Neural progenitor cell (in vitro differentiated cells): ENCODE measurements around the gene WNT5B. TPM values are rescaled to one million over a fixed set of nuclear protein-coding genes. Genes with fewer than 3 reads are reported as not detected.
A peak's percentile ranks its signal among the peaks of the same experiment; 100 is the strongest.

ENCODE experiments used
- DNase-seq: peaks from one replicate; pipeline ENCODE4 v3.0.0-alpha.2; 2016; ENCODE audit warnings: low spot score
- H2AFZ ChIP-seq: fragments of 200-600 bp; sonication (generic); replicated peaks from 2 replicates; pipeline ENCODE4 v1.6.1; 2016; ENCODE audit warnings: antibody characterized with exemption
- H3F3A ChIP-seq: fragments of 200-600 bp; sonication (generic); 2 replicates; pipeline ENCODE4 v1.6.1; 2016; ENCODE audit warnings: antibody characterized with exemption, low read depth
- H3K27ac ChIP-seq: fragments of 200-600 bp; sonication (generic); 2 replicates; pipeline ENCODE4 v1.5.1; 2016; ENCODE audit warnings: mild to moderate bottlenecking
- H3K27me3 ChIP-seq: fragments of 200-600 bp; sonication (generic); 2 replicates; pipeline ENCODE4 v1.6.1; 2016; ENCODE audit warnings: mild to moderate bottlenecking, moderate library complexity
- H3K36me3 ChIP-seq: fragments of 200-600 bp; sonication (generic); 2 replicates; pipeline ENCODE4 v1.5.1; 2016
- H3K4me1 ChIP-seq: fragments of 200-600 bp; sonication (generic); 2 replicates; pipeline ENCODE4 v1.6.1; 2016; ENCODE audit warnings: mixed run types
- H3K4me2 ChIP-seq: fragments of 200-600 bp; sonication (generic); 2 replicates; pipeline ENCODE4 v1.6.1; 2016
- H3K4me3 ChIP-seq: fragments of 200-600 bp; sonication (generic); 2 replicates; pipeline ENCODE4 v1.5.1; 2016
- H3K79me2 ChIP-seq: fragments of 200-600 bp; sonication (generic); 2 replicates; pipeline ENCODE4 v1.6.1; 2016; ENCODE audit warnings: low read depth
- H3K9ac ChIP-seq: fragments of 200-600 bp; sonication (generic); 2 replicates; pipeline ENCODE4 v1.6.1; 2016
- H3K9me3 ChIP-seq: fragments of 200-600 bp; sonication (generic); 2 replicates; pipeline ENCODE4 v1.5.1; 2016; ENCODE audit warnings: low read depth
- H4K20me1 ChIP-seq: fragments of 200-600 bp; sonication (generic); 2 replicates; pipeline ENCODE4 v1.6.1; 2016; ENCODE audit warnings: low read depth
- H3K27ac Mint-ChIP-seq: 3 replicates; pipeline ENCODE4 v1.8.0; 2021; ENCODE audit warnings: mixed read lengths
- H3K27me3 Mint-ChIP-seq: 2 replicates; pipeline ENCODE4 v1.8.0; 2022; ENCODE audit warnings: low read depth, mild to moderate bottlenecking, inconsistent platforms, moderate library complexity, mixed read lengths; ENCODE audit not compliant: insufficient read depth
- H3K36me3 Mint-ChIP-seq: 3 replicates; pipeline ENCODE4 v1.8.0; 2021; ENCODE audit warnings: mixed read lengths
- H3K4me1 Mint-ChIP-seq: 3 replicates; pipeline ENCODE4 v1.8.0; 2021; ENCODE audit warnings: mixed read lengths
- H3K4me3 Mint-ChIP-seq: 3 replicates; pipeline ENCODE4 v1.8.0; 2021; ENCODE audit warnings: mild to moderate bottlenecking, moderate library complexity, mixed read lengths
- H3K9me3 Mint-ChIP-seq: 3 replicates; pipeline ENCODE4 v1.8.0; 2020; ENCODE audit warnings: mixed read lengths
- CTCF ChIP-seq: fragments of 200-600 bp; sonication (generic); IDR thresholded peaks from 2 replicates; pipeline ENCODE4 v1.5.1; 2017; ENCODE audit warnings: antibody characterized with exemption, mild to moderate bottlenecking
- EZH2 ChIP-seq: fragments of 200-600 bp; sonication (generic); IDR thresholded peaks from 2 replicates; pipeline ENCODE4 v1.6.1; 2017; ENCODE audit warnings: antibody characterized with exemption, mild to moderate bottlenecking, moderate library complexity
- EZH2phosphoT487 ChIP-seq: fragments of 200-600 bp; sonication (generic); IDR thresholded peaks from 2 replicates; pipeline ENCODE4 v1.6.1; 2017; ENCODE audit warnings: antibody characterized with exemption
- total RNA-seq: library from RNA; depleted of rRNA; stranded (reverse); fragments of >200 nt; gene quantifications from 2 replicates; pipeline ENCODE4 v1.2.3, GENCODE V29; 2015; ENCODE audit warnings: low replicate concordance

The WNT5B gene
- total RNA-seq, 1 donor from 2014 or later, result 43.7 TPM

GRCh38 chr12:1650978-1651361, 21.9 kb downstream of the WNT5B start:
- Mint-ChIP-seq H3K36me3 (peaks cover 19% of the 10 kb centered on the region), H3K9me3 (no peaks in the 10 kb centered on the region), H3K4me1 (peaks cover 3% of the 10 kb centered on the region), H3K27ac (no peak overlapping the region), H3K27me3 (no peaks in the 10 kb centered on the region), H3K4me3 (no peak overlapping the region)
- Histone ChIP-seq H3K79me2 (no peaks in the 10 kb centered on the region), H3K36me3 (no peaks in the 10 kb centered on the region), H3K9me3 (no peaks in the 10 kb centered on the region), H3K27ac (no peak overlapping the region), H3K9ac (no peak overlapping the region), H3K4me1 (no peaks in the 10 kb centered on the region), H2AFZ (no peak overlapping the region), H3K4me3 (no peak overlapping the region), H3K27me3 (no peaks in the 10 kb centered on the region), H3F3A (peaks cover 6% of the 10 kb centered on the region), H3K4me2 (no peak overlapping the region), H4K20me1 (peaks cover 10% of the 10 kb centered on the region)
- TF ChIP-seq EZH2phosphoT487 (no peak), CTCF (no peak), EZH2 (no peak)
- DNase-seq, result no peak

- Histone ChIP-seq H3K79me2 (no peaks in the 10 kb centered on the region), H3K4me3 (no peak overlapping the region), H2AFZ (no peak overlapping the region), H3K4me2 (no peak overlapping the region), H3K27me3 (no peaks in the 10 kb centered on the region), H3K4me1 (no peaks in the 10 kb centered on the region), H3K9me3 (no peaks in the 10 kb centered on the region), H3K36me3 (no peaks in the 10 kb centered on the region), H3F3A (peaks cover 6% of the 10 kb centered on the region), H3K27ac (no peak overlapping the region), H3K9ac (no peak overlapping the region), H4K20me1 (peaks cover 10% of the 10 kb centered on the region)
- peaks cover 3% of the 10 kb centered on the region for H3K4me1 Mint-ChIP-seq
- TF ChIP-seq EZH2phosphoT487, result no peak
- no peak for TF ChIP-seq EZH2
- no peak for TF ChIP-seq CTCF
- H3K4me3 Mint-ChIP-seq, result no peak overlapping the region
- peaks cover 15% of the 10 kb centered on the region for H3K36me3 Mint-ChIP-seq
- DNase-seq, result no peak
- H3K27me3 Mint-ChIP-seq, result no peaks in the 10 kb centered on the region
- no peak overlapping the region for H3K27ac Mint-ChIP-seq
- H3K9me3 Mint-ChIP-seq, result no peaks in the 10 kb centered on the region
These were observed 22.9 kb downstream of the WNT5B start for GRCh38 chr12:1651946-1652345.

GRCh38 chr12:1655225-1655788, 26.3 kb downstream of the WNT5B start:
- peaks cover 21% of the 10 kb centered on the region for H3K27me3 ChIP-seq
- H3K4me3 ChIP-seq, result no peak overlapping the region
- Mint-ChIP-seq H3K27ac (no peak overlapping the region), H3K9me3 (no peaks in the 10 kb centered on the region), H3K4me1 (peaks cover 2% of the 10 kb centered on the region), H3K4me3 (peak overlapping the region; percentile 15), H3K27me3 (peaks cover 2% of the 10 kb centered on the region), H3K36me3 (no peaks in the 10 kb centered on the region)
- no peak overlapping the region for H2AFZ ChIP-seq
- no peak overlapping the region for H3K27ac ChIP-seq
- no peak for DNase-seq
- H3K79me2 ChIP-seq, result no peaks in the 10 kb centered on the region
- H4K20me1 ChIP-seq, result peaks cover 10% of the 10 kb centered on the region
- no peaks in the 10 kb centered on the region for H3K9me3 ChIP-seq
- H3K9ac ChIP-seq, result no peak overlapping the region
- TF ChIP-seq EZH2 (no peak), CTCF (no peak), EZH2phosphoT487 (no peak)
- H3K4me1 ChIP-seq, result no peaks in the 10 kb centered on the region
- H3F3A ChIP-seq, result peaks cover 6% of the 10 kb centered on the region
- H3K36me3 ChIP-seq, result no peaks in the 10 kb centered on the region
- no peak overlapping the region for H3K4me2 ChIP-seq
